HG03460 (cell line): ENCODE results near the gene OLFML2A.

ENCODE experiments used
- ATAC-seq: cut with Tn5 transposase; IDR thresholded peaks from one replicate; pipeline ENCODE4 v1.9.1; 2021; ENCODE audit not compliant: unreplicated experiment

OLFML2A gene

DNA sequence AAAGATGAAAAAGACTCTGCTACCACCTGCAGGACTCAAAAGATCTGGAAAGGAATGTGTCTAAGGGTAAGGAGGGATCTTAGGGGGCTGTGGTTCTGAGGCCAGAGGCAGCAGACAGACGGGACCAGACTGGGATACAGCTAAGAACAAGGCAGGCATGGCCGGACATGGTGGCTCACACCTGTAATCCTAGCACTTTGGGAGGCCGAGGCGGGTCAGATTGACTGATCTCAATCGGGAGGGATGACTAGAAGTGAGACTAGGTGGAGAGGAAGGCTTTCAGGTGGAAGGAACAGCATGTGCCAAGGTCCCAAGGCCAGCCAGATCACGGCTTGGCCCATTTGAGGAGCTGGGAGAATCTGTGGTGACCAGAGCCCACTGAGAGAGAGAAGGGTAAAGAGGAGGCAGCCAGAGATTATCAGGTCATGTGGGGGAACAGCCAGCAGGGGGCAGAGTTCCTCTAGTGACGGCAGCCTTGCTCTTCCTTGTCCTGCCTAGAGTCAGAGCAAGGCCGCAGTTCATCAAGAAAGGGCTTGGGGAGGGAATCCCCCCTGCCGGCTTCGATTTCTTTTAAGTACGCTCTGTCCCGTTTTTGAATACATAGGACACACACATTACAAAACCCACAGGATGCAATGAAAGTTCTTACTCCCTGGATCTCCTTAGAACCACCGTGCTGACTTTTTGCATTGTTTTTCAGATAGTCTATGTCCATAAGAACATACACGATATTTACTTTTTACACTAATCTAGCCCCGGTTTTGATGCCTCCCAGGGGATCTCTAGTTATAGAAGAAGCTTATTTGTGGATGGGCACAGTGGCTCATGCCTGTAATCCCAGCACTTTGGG lies 2.6 kb upstream of the OLFML2A start:
- ATAC-seq, result no peak

DNA sequence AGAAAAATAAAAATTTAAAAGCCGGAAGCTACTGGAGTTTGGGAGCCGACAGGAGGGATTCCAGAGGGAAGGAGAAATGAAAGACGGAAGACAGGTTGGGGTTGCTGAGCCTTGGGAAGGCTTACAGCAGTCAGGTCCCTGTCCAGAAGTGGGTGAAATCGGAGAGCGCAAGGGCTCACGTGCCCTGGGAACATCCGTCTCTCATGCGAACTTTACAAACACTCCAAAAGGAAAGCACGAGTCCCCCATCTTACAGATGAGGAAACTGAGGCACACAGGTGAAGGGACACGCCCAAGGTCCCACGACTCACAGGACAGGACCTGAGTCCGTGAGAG lies 347 bp upstream of the OLFML2A start:
- no peak for ATAC-seq

DNA sequence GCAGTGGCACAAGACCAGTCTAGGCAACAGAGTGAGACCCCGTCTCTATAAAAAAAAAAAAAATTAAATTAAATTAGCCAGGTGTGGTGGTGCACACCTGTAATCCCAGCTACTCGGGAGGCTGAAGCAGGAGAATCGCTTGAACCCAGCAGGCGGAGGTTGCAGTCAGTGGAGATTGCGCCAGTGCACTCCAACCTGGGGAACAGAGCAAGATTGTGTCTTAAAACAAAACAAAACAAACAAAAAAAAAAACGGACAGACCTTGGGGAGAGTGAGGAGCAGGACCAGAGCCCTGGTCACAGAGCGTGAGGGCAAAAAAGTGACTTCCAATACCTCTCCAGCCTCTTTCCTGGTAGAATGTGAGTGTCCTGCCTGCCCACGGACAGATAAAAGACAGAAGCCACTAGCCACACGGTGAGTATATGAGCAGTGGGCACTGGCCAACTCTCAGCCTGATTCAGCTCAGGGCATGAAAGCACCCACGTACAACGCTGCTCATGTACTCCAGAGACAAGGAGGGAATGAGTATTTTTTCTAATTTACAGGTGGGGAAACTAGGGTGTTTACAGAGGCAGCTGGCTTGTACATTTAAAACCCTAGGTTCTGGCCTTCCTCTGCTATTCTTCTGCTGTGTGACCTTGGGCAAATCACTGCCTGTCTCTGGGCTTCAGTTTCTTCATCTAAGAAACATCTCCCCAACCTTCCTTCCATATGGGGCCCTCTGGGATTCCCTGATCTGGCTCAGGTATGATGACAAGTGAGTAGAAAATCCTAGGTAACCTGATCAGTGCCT lies 1.8 kb downstream of the OLFML2A start:
- ATAC-seq, result no peak

DNA sequence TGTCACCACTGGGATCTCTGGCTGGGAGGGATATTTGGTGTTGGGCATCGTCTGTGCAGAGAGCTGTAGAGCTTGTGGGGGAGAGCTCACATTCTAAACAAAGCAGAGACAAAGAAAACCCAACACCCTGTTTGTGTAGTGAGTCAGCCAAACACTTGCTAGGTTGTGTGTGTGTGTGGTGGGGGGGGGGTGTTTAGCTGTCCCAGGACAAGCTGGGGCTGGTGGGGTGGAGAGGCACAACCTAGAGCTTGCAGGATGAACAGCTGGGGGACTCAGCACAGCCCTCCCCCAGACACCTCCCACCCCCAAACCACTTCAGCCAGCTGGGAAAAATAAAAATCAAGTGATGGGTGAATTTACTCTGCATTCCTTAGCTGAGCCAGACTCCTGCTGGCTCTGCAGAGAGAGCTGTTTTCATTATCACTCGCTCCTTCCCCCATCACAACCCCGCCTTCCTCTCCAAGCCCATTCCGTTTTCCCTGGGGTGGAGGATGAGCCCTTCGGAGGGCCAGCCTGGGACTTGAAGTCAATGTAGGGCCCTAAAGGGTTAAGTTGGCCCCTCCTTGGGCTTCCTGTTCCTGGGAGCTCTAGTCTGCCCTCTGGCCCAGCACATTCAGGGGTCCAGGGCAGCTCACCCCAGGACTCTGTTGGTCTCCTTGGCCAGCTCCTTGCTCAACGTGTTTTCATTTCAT lies 2.6 kb downstream of the OLFML2A start:
- no peak for ATAC-seq

DNA sequence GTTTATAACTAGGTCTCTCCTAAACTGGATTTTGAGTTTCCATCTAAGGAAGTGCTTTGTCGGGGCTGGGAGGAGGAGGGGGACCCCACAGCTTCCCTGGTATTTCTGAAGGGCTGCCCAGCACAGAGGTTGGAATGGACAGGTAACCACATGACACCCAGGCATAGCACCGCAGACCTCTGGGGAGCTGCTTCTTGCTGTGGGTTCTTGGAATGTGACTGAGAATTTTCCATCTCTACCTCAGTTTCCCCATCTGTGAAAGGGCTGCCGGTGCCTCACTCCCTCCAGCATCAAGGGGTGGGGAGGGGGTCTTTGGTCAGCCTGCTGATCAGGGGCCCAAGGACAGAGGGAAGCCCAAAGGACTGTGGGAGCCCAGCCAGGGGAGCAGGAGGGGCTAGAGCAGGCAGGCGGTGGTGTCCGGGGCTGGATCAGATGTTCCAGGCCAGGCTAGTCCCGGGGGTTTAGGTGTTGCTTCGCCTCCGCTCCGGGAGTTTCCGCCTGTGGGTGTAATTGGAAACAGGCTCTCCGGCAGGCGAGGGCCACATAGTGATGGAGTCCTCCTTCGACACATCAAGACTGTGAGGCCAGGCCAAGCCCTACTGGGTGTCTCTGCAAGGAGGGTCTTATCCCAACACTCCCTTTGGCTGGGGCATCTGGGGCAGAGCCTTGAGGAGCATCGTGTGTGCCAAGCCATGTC lies 3.3 kb downstream of the OLFML2A start:
- ATAC-seq, result no peak

DNA sequence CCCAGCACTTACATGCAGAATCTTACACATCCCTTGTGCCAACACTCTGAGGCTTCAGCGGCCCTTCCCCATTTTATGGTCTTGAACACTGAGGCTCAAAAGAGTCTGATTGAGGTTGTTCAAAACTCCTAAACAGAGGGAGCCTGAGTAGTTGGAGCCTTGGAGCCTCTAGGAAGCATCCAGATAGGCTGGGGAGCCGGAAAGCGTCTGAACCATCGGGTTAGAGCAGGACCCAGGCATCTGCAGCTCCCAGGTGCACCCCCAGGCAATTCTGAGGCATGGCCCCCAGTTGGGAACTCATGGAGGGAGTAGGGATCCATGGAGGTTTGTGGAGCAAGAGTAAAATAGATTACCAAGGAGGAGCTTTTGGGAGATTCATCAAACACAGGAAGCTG lies 3.8 kb downstream of the OLFML2A start:
- no peak for ATAC-seq

DNA sequence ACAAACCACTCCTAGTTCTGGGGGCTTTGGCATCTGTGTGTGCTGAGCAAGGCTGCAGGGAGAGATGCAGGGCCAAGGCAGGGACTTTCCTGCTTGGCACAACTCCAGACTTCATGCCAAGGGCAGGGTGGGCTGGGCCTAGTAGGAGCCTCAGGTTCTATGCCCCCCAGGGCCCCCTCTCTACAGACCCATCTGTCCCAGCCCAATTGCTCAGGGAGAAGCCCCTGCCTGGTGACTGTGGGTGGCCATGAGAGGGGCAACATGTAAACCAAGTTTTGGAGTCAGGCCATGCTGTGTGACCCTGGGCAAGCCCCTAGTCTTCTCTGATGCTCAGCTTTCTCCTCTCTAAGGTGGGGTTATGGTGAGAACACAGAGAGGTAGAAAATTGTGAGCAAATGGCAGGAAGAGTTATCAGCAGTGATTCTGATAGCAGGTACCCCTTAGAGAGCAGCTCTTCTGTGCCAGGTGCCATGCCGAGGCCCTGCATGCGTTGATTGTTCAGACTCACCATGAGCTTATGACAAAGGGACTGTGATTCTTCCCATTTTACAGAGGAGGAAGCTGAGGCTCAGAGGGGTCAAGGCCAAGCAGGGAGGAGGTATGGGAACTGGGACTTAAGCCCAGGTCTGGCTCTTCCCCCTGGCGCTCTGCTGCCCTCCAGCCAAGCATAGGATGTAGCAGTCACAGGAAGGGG lies 5.2 kb downstream of the OLFML2A start:
- ATAC-seq, result no peak

DNA sequence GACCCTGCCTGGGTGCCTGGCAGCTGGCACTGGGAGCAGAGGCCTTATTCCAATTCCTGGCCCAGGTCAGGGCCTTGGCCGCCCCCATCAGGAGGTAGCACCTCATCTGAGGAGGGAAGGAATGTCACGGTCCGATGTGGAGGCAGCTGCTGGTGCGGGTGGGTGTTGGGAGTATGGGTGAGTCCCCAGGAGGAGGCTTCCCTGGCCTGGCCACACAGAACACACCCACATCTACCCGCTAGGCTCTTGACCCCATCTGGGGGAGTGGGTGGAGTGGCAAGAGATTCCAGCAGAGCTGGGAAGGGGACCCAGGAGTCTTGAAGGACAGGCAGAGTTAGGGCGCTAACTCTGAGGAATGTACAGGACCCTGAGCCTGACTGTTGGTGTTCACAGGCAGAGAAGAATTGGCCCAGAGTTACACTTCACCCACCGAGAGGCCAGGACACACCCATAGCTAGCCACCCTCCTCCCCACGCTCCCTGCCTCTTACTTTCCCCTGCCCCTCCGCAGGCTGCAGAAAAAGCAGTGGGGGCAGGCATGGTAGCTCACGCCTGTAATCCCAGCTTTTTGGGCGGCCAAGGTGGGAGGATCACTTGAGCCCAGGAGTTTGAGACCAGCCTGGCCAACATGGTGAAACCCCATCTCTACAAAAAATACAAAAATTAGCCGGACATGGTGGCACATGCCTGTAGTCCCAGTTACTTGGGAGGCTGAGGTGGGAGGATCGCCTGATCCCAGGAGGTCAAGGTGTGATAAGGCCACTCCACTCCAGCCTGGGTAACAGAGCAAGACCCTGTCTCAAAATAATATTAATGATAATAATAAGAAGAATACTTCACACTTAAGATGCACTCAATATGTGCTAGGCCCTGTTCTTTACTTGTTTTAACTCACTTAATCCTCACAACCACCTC lies 6.0 kb downstream of the OLFML2A start:
- ATAC-seq, result no peak

DNA sequence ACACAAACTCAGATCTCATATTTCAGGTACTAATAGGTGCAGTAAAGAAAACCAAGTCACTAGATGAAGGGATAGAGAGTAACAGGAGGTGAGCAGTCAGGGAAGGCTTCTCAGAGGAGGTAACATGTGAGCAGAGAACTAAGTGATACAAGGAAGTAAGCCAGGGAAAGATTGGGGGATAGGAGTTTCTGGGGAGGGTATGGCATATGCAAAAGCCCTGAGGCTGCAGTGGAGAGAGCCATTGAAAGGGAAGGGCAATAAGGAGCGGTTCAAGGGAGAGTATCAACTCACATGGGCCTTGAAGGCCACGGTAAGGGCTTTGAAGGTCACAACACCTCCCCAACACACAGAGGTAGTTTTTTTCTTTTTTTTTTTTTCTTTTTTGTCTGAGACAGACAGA lies 6.9 kb downstream of the OLFML2A start:
- ATAC-seq, result no peak

DNA sequence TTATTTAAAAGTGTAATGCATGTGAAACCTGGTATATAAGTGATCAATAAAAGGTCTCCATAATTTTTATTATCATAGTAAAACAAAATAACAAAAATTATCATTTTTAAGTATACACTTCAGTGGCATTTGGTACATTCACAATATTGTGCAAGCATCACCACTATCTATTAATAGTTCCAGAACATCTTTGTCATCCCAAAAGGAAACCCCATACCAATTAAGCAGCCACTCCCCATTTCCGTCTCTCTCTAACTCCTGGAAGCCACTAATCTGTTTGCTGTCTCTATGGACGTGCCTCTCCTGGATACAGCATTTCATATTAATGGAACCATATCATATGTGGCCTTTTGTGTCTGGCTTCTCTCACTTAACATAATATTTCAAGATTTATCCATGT lies 7.6 kb downstream of the OLFML2A start:
- ATAC-seq, result no peak

DNA sequence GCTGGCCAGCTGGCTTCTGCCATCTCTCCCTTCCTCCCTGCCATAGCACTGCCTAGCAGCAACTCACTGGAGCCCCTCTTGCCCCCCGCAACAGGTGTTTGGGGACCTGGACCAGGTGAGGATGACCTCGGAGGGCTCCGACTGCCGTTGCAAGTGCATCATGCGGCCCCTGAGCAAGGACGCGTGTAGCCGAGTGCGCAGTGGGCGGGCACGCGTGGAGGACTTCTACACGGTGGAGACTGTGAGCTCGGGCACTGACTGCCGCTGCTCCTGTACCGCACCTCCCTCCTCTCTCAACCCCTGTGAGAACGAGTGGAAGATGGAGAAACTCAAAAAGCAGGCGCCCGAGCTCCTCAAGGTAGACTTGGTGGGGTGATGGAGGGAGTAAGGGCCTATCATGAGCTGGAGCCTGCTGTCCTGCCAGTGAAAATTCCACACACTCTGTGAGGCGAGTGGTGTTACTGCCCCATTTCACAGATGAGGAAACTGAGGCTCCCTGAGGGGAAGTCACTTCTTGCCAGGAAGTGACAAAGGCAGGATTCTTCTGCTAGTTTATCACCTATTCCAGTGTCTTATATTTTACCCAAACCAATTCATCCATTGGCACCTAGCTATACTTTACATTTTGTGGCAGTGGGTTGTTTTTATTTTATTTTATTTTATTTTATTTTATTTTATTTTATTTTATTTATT lies 10.1 kb downstream of the OLFML2A start:
- ATAC-seq, result no peak

DNA sequence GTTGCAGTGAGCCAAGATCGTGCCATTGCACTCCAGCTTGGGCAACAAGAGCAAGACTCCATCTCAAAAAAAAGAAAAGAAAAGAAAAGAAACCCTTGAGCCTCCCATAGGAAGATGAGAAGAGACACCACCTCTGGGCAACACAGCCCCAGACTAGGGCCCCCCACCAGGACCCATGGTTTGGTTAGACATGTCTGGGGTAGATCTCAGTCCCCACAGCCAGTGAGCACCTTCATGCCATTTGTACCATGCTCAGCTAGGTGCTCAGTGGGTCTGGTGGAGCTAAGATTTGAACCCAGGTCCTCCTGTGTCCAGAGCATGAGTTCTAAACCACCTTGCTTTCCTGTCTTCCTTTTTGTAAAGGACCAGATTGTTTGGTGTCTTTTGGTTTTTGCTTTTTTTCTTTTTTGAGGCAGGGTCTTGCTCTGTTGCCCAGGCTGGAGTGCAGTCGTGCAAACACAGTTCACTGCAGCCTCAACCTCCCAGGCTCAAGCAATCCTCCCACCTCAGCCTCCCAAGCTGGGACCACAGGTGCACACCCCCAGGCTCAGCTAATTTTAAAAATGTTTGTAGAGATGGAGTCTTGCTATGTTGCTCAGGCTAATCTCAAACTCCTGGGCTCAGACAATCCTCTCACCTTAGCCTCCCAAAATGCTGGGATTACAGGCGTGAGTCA lies 11.7 kb downstream of the OLFML2A start:
- no peak for ATAC-seq

DNA sequence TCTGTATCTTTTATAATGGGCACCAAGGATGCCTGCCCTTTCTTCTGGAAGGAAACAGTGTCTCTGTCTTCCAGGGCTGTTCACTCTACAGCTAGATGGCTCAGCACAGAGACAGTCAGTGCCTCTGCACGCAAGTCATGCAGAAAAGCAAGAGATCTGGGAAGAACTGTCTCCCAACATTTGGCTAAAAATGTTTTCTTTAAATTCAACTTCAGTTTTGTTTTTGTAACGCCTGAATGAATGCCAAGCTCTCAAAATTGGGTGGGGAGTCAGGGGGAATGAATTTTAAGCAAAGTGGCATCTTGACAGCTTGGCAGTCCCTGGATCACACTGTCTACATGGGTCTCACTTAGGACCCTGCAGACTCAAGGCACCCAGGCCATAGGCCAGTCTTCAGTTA lies 12.6 kb downstream of the OLFML2A start:
- ATAC-seq, result no peak

DNA sequence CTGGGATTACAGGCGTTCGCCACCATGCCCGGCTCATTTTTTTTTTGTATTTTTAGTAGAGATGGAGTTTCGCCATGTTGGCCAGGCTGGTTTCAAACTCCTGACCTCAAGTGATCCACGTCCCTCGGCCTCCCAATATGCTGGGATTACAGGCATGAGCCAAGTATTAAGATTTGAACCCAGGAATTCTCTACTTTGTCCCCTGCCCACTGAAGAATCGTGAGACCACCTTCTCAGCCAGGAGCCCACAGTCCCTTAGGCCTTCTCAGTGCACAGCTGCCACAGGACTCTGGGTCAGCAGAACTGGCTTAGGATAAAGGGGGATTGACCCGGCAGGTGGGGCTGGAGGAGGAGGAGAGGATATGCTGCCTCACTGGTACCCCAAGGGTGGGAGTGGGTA lies 13.4 kb downstream of the OLFML2A start:
- ATAC-seq, result no peak

DNA sequence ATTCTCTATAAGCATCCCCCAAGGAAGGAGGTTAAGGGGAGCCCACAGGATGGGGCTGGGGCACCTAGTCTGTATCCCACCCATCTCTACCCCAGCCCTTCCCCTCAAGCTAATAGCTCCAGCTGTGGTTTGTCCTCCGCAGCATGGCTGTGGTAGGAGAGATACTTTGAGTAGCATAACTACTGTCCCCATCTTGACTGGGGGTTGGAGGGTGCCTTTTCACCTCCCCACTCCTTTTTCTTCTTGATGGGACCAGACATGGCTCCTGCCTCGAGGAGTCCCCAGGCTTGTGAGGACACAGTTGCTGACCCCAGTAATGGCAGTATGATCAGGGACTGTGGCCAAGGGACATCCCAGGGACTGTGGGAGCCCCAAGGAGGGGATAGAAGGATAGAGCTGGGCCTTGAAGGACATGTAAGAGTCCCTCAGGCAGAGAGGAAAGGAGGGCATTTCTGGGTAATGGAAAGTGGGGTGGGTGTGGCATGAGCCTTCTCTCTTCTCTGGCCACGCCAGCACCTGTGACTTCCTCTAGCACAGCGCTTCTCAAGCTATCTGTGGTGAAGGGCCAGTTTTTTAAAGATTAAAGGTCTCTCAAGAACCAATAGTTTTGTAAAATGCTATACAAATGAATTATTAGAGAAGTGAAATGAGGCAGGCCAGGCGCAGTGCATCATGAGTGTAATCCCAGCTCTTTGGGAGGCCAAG lies 14.0 kb downstream of the OLFML2A start:
- ATAC-seq, result no peak

DNA sequence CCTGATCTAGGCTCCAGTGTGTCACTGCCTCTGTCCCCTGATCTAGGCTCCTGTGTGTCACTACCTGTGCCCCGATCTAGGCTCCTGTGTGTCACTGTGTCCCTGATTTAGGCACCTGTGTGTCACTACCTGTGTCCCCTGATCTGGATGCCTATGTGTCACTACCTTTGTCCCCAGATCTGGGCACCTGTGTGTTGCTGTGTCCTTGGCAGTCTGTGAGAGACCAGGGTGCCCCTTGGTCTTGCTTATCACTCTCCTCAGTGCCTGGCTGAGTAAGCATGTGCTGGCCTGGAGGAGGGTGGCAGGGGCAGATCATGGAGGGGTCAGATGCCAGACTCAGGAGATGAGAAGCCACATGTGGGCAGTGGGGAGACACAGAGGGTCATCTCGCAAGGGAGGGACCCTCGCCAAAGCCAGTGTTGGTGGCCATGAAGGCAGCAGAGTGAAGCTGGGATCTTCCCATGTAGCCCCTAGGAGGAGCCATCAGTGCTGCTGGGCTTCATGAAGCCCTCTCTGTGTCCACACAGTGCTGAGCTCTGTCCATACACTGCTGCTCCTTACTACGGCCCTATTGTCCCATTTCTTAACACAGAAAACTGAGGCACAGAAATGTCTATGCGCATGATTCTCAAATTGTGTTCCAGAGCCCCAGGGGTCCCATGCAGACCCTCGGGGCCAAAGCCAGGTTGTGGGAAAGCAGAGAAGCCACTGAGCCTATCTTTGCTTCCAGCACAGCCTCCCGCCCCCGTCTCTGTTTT lies 15.5 kb downstream of the OLFML2A start:
- no peak for ATAC-seq

DNA sequence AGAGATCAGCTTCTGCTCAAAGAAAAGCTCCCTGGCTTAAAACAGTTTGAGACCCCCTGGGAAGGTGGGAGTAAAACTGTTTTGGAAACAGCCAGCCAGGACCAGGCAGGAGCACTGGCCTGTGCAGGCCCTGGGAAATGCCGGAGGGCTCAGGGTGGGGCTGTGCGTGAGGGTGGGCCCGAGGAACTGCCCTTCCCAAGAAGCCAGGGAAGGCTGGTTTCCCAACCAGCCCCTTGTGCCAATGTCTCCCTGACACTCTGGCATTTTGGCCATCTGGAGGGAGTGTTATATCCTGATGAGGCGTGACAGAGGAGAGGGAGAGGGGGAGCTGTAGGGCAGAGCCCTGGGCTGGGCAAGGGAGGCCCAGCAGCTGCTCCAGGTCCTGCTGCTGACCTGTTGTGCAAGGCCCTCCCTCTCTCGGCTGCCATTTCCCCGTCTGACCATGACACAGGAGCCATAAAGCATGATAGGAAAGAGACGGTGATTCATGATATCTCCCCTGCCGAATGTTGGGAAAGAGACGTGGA lies 16.1 kb downstream of the OLFML2A start:
- no peak for ATAC-seq
